Neural progenitor cell (in vitro differentiated cells): ENCODE results near the gene NSUN7.

Experiments used
- CTCF ChIP-seq: fragments of 200-600 bp; sonication (generic); IDR thresholded peaks from 2 replicates; pipeline ENCODE4 v1.5.1; 2017; ENCODE audit warnings: antibody characterized with exemption, mild to moderate bottlenecking
- EZH2 ChIP-seq: fragments of 200-600 bp; sonication (generic); IDR thresholded peaks from 2 replicates; pipeline ENCODE4 v1.6.1; 2017; ENCODE audit warnings: antibody characterized with exemption, mild to moderate bottlenecking, moderate library complexity
- EZH2phosphoT487 ChIP-seq: fragments of 200-600 bp; sonication (generic); IDR thresholded peaks from 2 replicates; pipeline ENCODE4 v1.6.1; 2017; ENCODE audit warnings: antibody characterized with exemption

GRCh38 chr4:40837094-40837870, 87.5 kb downstream of the NSUN7 start:
- TF ChIP-seq CTCF (no peak), EZH2 (no peak), EZH2phosphoT487 (no peak)
